Peyer's patch (tissue), 4 donors: ENCODE results near the gene EIF5.

ENCODE experiments used
- CTCF ChIP-seq, 6 experiments: fragments of 450-650 bp in 4 of 6; fragments of 200-600 bp in 2 of 6; sonication (generic) in 1 of 6; IDR thresholded peaks; one replicate each; pipeline ENCODE4 v1.5.1; 2017 to 2019; ENCODE audit warnings: antibody characterized with exemption in 6 of 6, mild to moderate bottlenecking in 3 of 6, moderate library complexity in 1 of 6
- POLR2A ChIP-seq, 2 donors: fragments of 450-650 bp; IDR thresholded peaks; one replicate each; pipeline ENCODE4 v1.5.1; 2017; ENCODE audit warnings: antibody characterized with exemption in 2 of 2, mild to moderate bottlenecking in 2 of 2, moderate library complexity in 2 of 2

GRCh38 chr14:103334644-103335622 lies 896 bp downstream of the EIF5 start:
- TF ChIP-seq POLR2A (IDR thresholded peaks at IDR 0.05) (peak; percentile 23 to 49), CTCF (IDR thresholded peaks at IDR 0.05) (no peak)
